GM19328 (cell line): Measurements from ENCODE around the gene KIF16B.
"Not testable (repeated sequence)": the region's sequence is repeated elsewhere in the genome, so short reads cannot be mapped to it uniquely, and the experiment has no call there.

Experiments used
- ATAC-seq: cut with Tn5 transposase; IDR thresholded peaks from one replicate; pipeline ENCODE4 v1.9.1; 2021; ENCODE audit warnings: mild to moderate bottlenecking, moderate library complexity; ENCODE audit not compliant: unreplicated experiment

The KIF16B gene

GRCh38 chr20:16596404-16596803, 23.2 kb upstream of the KIF16B start:
- ATAC-seq = not testable (repeated sequence)

- ATAC-seq = no peak
Measured at GRCh38 chr20:16595376-16595775, 22.1 kb upstream of the KIF16B start.

GRCh38 chr20:16590041-16590633, 16.9 kb upstream of the KIF16B start:
- ATAC-seq = no peak

DNA sequence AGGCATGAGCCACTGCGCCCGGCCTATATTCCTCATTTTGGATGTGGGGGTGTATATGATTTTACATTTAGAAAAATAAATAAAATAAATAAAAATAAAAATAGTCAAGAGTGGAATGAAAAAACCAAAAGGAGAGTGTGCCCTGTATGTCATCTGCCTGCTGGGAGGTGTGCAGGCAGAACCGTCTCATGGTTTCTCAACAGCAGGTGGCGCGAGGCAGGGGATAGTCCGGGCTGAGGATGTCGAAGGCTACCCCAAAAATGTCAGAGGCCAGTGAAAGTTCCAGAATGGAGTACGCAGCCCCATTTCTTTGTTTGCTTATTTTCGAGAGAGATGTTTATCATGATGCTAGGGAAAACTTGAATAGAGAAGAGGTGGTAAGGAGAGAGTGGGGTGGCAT, 16.4 kb upstream of the KIF16B start:
- ATAC-seq = no peak

GRCh38 chr20:16588241-16588640, 15.0 kb upstream of the KIF16B start:
- no peak for ATAC-seq

- ATAC-seq = no peak
Measured at GRCh38 chr20:16587066-16587465, 13.8 kb upstream of the KIF16B start.

GRCh38 chr20:16583474-16583873, 10.2 kb upstream of the KIF16B start:
- ATAC-seq = no peak

- ATAC-seq = no peak
Measured at GRCh38 chr20:16581241-16581640, 8.0 kb upstream of the KIF16B start.

GRCh38 chr20:16580620-16581019, 7.4 kb upstream of the KIF16B start:
- ATAC-seq = no peak

GRCh38 chr20:16580147-16580546, 6.9 kb upstream of the KIF16B start:
- ATAC-seq = no peak

- ATAC-seq = no peak
Measured at GRCh38 chr20:16576219-16576618, 3.0 kb upstream of the KIF16B start.

GRCh38 chr20:16575390-16576140, 2.3 kb upstream of the KIF16B start:
- no peak for ATAC-seq

GRCh38 chr20:16574656-16575355, 1.6 kb upstream of the KIF16B start:
- ATAC-seq = peak; percentile 50

- no peak for ATAC-seq
Measured at GRCh38 chr20:16571333-16571732, 1.9 kb downstream of the KIF16B start.

DNA sequence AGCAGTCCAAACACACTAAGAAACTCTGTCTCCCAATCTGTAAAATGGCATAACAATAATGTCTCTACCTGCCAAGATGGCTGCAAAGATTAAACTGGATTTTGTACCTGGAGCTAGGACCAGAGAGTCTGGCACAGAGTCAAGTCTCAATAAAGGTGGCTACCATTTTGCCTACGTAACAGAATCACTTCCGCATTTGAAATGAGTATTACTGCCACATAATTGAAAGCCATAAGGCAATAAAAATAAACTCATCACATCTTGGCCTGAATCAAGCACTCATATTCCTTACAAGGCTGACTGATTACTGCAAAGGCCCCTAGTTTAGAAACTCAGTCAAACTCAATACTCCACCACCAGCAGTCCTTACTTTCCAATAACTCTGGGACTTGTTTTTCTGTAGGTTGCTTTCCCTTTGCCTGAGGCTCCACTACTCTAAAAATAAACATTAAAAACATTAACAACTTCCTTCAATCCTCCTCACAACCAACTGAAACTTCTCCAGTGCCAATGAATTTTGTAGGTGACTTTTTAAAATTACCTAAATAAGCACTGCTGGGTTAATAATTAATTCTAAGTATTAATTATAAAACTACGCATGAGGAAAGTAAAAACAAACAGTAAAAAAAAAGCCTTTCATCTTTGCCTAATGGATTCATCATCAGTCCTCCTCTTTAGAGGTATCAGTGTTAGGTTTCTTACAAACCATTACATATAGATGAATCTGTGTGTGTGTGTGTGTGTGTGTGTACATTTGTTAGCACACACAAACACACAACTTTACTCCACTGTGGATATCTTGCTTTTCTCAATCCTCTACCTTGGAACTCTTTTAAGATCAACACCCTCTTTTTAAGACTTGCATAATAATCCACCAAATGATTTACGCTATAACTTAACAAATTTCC, 3.7 kb downstream of the KIF16B start:
- ATAC-seq = no peak

- no peak for ATAC-seq
Measured at GRCh38 chr20:16566080-16566479, 7.2 kb downstream of the KIF16B start.

DNA sequence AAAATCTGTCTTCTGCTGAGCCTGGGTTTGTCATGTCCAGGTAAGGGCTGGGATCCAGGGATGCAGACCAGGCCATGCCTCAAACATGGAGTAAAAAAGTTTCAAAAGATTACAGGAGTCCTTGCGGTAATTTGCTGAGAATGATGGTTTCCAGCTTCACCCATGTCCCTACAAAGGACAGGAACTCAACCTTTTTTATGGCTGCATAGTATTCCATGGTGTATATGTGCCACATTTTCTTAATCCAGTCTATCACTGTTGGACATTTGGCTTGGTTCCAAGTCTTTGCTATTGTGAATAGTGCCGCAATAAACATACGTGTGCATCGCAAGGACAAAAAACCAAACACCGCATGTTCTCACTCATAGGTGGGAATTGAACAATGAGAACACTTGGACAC, 9.2 kb downstream of the KIF16B start:
- ATAC-seq = not testable (repeated sequence)

DNA sequence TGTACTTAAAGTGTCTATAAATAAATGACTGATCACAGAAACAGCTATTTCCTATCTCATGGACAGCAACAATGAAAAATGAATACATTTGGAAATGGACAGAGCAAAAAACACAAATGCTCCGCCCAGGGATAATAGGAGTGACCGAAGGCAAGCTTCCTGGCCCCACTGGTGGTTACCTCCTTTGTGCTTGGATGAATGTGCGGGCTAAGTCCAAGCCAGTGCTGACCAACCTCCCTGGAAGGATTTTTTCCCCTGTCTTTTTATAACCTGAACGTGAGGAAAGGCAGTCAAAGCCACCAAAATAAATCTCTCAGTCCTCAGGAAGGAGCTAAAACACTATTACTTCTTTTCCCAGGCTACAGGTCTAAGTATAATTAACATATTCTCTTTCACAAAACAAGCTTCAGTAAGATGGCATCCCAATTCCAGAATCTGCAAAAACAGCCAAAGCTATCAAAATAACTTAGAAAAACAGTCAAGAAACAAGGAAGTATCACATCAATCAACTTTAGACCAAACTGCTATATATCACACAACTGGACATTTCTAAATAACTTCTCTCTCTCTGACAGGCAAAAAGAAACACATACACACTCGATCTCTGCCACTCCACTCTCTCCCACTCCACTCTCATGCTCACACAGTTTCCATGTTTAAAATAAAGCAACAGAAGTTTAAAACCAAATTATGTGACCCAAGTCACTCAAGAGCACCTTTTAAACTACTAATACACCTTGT, 10.0 kb downstream of the KIF16B start:
- ATAC-seq = no peak

DNA sequence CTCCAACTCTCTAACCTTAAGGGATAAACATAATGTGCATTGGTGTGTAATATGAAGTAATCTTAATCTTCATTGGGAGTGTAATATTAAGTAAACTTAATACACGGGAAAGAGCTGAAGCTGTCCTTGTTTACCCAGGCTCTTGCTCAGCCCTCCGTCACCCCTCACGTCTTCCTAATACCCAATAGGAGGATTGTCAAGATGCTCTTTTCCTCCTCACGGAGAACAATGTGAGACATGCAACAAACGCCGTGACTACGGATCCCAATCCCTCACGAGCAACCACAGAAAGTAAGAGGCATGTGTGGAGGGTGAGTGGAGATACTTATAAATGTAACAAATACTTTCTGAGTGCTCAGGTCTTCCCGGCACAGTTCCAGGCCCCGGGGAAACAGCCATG, 11.0 kb downstream of the KIF16B start:
- ATAC-seq = no peak

DNA sequence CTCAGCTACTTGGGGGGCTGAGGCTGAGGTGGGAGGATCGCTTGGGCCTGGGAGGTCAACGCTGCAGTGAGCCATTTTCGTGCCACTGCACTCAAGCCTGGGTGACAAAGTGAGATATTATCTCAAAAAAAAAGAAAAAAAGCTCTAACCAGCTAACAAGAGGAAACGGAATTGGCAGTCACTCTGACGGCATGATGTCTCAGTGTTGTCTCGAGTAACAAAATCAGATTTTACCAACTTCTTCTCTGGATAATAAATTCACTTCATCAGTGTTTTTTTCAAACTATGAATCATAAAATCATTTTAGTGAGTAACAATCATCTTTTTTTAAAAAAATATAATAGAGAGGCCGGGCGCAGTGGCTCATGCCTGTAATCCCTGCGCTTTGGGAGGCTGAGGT, 12.6 kb downstream of the KIF16B start:
- ATAC-seq = no peak
